Liver (tissue), 2 donors: Measurements from ENCODE around the gene UNCX.

ENCODE experiments used
- RAD21 ChIP-seq, 2 donors: IDR thresholded peaks; 2 replicates each; pipeline ENCODE4 v1.6.1; 2016; ENCODE audit warnings: antibody characterized with exemption in 2 of 2, mild to moderate bottlenecking in 2 of 2
- REST ChIP-seq: IDR thresholded peaks from 2 replicates; pipeline ENCODE4 v1.6.1; 2016; ENCODE audit warnings: antibody characterized with exemption, mild to moderate bottlenecking
- donor health status: healthy.

DNA sequence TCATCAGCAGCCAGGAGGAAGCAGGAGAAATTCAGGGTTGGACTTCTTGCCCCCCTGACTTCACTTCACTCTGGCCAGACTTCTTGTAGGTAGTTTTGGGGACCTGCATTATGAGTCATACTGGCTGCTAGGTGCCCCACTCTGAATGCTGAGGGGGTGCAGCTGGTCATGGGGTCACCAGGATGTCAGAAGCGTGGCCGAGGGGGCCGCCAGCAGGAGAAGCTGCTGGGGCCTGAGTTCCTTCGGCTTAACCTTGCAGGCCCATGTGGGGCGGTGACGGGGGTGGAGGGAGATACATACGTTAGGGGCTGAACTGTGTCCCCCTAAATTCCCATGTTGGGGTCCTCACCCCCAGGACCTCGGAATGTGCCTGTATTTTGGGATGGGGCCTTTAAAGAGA is 18.2 kb downstream of the UNCX start:
- TF ChIP-seq RAD21 (IDR thresholded peaks at IDR 0.05) (no peak), REST (no peak)
